Glutamatergic neuron (in vitro differentiated cells): ENCODE measurements around the gene LAMA1. TPM values are rescaled to one million over a fixed set of nuclear protein-coding genes. Genes with fewer than 3 reads are reported as not detected.

ENCODE experiments used
- DNase-seq: peaks from one replicate; pipeline ENCODE4 v3.0.0; 2022
- H3K27ac Mint-ChIP-seq: one replicate; pipeline ENCODE4 v1.8.0; 2020; ENCODE audit warnings: mild to moderate bottlenecking, mixed read lengths, inconsistent platforms; ENCODE audit not compliant: unreplicated experiment
- H3K27me3 Mint-ChIP-seq: one replicate; pipeline ENCODE4 v1.8.0; 2020; ENCODE audit warnings: mild to moderate bottlenecking, moderate library complexity, mixed read lengths, inconsistent platforms; ENCODE audit not compliant: unreplicated experiment
- H3K36me3 Mint-ChIP-seq: one replicate; pipeline ENCODE4 v1.8.0; 2020; ENCODE audit warnings: mild to moderate bottlenecking, mixed read lengths, inconsistent platforms; ENCODE audit not compliant: unreplicated experiment
- H3K4me1 Mint-ChIP-seq: one replicate; pipeline ENCODE4 v1.8.0; 2020; ENCODE audit warnings: mild to moderate bottlenecking, low read depth, mixed read lengths, inconsistent platforms; ENCODE audit not compliant: unreplicated experiment
- H3K4me3 Mint-ChIP-seq: one replicate; pipeline ENCODE4 v1.8.0; 2020; ENCODE audit warnings: mild to moderate bottlenecking, mixed read lengths, inconsistent platforms; ENCODE audit not compliant: unreplicated experiment
- H3K9me3 Mint-ChIP-seq: one replicate; pipeline ENCODE4 v1.8.0; 2020; ENCODE audit warnings: mild to moderate bottlenecking, moderate library complexity, mixed read lengths, inconsistent platforms; ENCODE audit not compliant: unreplicated experiment
- total RNA-seq: library from RNA; stranded (reverse); fragmentation: NEBNext Ultra II Directional; extraction: Animal tissue kit (Norgen Biotek cat#: 25700); gene quantifications from one replicate; pipeline ENCODE4 v1.2.1, GENCODE V29; 2021; ENCODE audit not compliant: unreplicated experiment
- TF ChIP-seq, protein P1 (sequence below): fragments of 200-600 bp; sonication (generic); IDR thresholded peaks from one replicate; pipeline ENCODE4 v1.5.0; 2021; ENCODE audit not compliant: partially characterized antibody, unreplicated experiment

LAMA1 gene
- total RNA-seq, 1 donor from 2014 or later: 32.0 TPM

DNA sequence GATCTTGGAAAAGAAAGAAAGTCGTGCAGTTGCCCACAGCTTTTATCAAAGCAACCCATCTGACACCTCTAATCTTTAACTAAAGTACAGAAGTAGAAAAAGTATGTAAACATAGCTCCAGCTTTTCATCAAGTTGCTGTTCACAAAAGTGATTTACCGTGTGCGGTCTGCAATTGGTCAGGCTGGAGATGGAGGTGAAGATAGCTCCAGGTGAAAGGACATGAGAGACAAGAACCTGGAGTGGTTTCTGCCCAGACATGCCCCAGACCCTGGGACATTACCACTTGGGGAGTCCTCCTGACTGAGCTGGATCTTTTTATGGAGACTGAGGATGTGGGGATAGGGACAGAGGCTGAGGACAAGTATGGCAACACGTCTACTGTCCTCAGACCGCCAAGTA lies 82.7 kb downstream of the LAMA1 start:
- Mint-ChIP-seq H3K36me3 (no peaks in the 10 kb centered on the region), H3K4me1 (peaks cover 4% of the 10 kb centered on the region), H3K4me3 (no peak overlapping the region), H3K9me3 (no peaks in the 10 kb centered on the region), H3K27me3 (no peaks in the 10 kb centered on the region), H3K27ac (no peak overlapping the region)
- no peak for DNase-seq
- TF ChIP-seq, protein P1, sequence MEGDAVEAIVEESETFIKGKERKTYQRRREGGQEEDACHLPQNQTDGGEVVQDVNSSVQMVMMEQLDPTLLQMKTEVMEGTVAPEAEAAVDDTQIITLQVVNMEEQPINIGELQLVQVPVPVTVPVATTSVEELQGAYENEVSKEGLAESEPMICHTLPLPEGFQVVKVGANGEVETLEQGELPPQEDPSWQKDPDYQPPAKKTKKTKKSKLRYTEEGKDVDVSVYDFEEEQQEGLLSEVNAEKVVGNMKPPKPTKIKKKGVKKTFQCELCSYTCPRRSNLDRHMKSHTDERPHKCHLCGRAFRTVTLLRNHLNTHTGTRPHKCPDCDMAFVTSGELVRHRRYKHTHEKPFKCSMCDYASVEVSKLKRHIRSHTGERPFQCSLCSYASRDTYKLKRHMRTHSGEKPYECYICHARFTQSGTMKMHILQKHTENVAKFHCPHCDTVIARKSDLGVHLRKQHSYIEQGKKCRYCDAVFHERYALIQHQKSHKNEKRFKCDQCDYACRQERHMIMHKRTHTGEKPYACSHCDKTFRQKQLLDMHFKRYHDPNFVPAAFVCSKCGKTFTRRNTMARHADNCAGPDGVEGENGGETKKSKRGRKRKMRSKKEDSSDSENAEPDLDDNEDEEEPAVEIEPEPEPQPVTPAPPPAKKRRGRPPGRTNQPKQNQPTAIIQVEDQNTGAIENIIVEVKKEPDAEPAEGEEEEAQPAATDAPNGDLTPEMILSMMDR: no peak

DNA sequence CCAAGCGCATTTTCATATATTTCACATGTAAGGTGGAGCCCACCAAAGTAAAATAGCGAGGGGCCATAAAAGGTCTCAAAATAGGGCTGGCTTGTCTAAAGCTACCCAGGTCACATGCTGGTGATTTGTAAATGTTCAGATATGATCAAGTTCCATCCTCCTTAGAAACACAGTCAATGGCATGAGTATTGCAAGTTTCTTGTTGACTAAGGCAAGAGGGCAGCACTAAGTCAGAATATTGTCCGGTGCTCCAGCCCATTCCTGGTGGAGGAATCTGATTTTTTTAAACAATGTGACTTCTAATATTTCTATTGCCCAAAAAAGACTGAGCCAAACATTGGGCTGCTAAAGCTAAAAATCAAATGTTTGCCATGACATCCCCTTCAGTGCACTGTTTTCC lies 85.1 kb downstream of the LAMA1 start:
- H3K27me3 Mint-ChIP-seq: no peaks in the 10 kb centered on the region

DNA sequence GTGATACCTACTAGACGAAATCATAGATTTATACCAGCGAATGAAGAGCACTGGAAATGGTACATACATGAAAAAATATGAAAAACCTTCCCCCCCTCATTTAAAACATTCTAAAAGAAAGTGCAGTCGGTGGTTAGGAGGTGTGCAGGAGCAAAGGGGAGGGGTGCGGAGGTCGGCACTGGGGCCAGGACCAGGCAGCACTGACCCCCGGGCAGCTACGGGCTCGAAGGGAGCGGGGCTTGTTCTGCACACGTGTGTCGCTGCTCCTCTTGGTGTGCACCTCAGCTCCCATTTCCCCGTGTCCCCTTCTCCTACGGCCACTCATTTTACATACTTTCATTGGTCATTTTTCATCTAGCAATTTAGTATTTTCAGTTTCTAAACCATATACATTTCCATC lies 89.0 kb downstream of the LAMA1 start:
- Mint-ChIP-seq H3K36me3 (no peaks in the 10 kb centered on the region), H3K27ac (no peak overlapping the region), H3K4me3 (no peak overlapping the region), H3K9me3 (peaks cover 3% of the 10 kb centered on the region), H3K4me1 (no peaks in the 10 kb centered on the region), H3K27me3 (no peaks in the 10 kb centered on the region)
- TF ChIP-seq, protein P1: no peak
- DNase-seq: no peak

More for the DNA sequence above, 85.1 kb downstream of the LAMA1 start:
- DNase-seq: no peak
- no peaks in the 10 kb centered on the region for H3K9me3 Mint-ChIP-seq
- no peak overlapping the region for H3K27ac Mint-ChIP-seq
- no peaks in the 10 kb centered on the region for H3K4me1 Mint-ChIP-seq
- TF ChIP-seq, protein P1: no peak
- H3K36me3 Mint-ChIP-seq: no peaks in the 10 kb centered on the region
- H3K4me3 Mint-ChIP-seq: no peak overlapping the region

DNA sequence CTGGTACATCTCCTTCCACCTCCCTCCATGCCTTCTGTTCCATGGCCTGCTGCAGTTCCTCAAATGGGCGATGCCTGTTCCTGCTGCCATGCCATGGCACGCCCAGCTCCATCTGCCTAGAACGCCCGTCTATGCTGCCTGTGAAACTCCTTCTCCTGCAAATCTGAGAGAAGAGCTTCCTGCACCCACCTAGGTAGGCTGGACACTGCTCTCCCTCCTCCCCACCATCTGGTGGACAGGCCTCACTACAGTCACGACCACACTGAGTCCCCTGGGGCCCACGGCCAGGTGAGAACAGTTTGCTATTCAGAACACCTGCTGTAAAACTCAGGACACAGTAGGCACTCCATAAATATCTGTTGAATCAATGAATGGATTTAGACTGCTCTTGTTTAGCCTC lies 92.4 kb downstream of the LAMA1 start:
- no peaks in the 10 kb centered on the region for H3K27me3 Mint-ChIP-seq
- H3K4me3 Mint-ChIP-seq: no peak overlapping the region
- TF ChIP-seq, protein P1: no peak
- no peaks in the 10 kb centered on the region for H3K4me1 Mint-ChIP-seq
- H3K9me3 Mint-ChIP-seq: peaks cover 3% of the 10 kb centered on the region
- DNase-seq: no peak
- H3K36me3 Mint-ChIP-seq: no peaks in the 10 kb centered on the region
- H3K27ac Mint-ChIP-seq: no peak overlapping the region

DNA sequence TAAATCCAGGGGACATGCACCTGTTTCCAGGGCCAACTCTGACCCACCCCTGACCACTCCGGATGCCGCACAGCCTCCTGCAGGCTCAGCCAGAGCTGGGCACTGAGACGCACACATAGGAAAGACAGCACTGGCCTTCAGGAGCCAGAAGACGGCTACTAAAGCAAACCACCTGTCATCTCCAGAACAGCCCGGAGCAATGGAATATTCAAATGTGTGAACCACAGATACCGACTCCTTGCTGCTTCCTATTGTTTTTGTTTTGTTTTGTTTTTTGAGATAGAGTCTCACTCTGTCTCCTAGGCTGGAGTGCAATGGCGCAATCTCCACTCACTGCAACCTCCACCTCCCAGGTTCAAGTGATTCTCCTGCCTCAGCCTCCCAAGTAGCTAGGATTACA lies 94.0 kb downstream of the LAMA1 start:
- Mint-ChIP-seq H3K9me3 (peaks cover 3% of the 10 kb centered on the region), H3K27me3 (no peaks in the 10 kb centered on the region), H3K27ac (no peak overlapping the region), H3K4me1 (no peaks in the 10 kb centered on the region), H3K36me3 (no peaks in the 10 kb centered on the region), H3K4me3 (no peak overlapping the region)
- TF ChIP-seq, protein P1: no peak
- DNase-seq: no peak
